Measurements from ENCODE around the gene IGLL5. TPM values are rescaled to one million over a fixed set of nuclear protein-coding genes. Genes with fewer than 3 reads are reported as not detected.

IGLL5 gene
- total and polyA plus RNA-seq, 8 donors = 2.0 to 53.1 (median 19.8) TPM; not detected in 2

- no peak overlapping the region for H3K4me3 ChIP-seq
- H3K36me3 ChIP-seq = no peaks in the 10 kb centered on the region
- peaks cover 0 to 51% (median 6%) of the 10 kb centered on the region in 3 donors for H3K27me3 ChIP-seq
- no peaks in the 10 kb centered on the region for H3K4me1 ChIP-seq
- peak; percentile 53 to 86 for DNase-seq
- H3K27ac ChIP-seq = no peak overlapping the region
- intact Hi-C loops (cut with DNase I; ENCODE audit: low total_unique reads) = no loop called here
- WGBS, 5 donors = 12 to 21% (median 16%) methylated on average over 3 of the region's 3 CpGs
- TF ChIP-seq CTCF (IDR thresholded peaks at IDR 0.05) = peak in 5 of 7 experiments; percentile 19 to 57 (median 30)
- no peak for TF ChIP-seq EP300 (IDR thresholded peaks at IDR 0.05)
- no peaks in the 10 kb centered on the region for H3K9me3 ChIP-seq
Observed at GRCh38 chr22:22884010-22884887, 3.4 kb upstream of the IGLL5 start.

DNA sequence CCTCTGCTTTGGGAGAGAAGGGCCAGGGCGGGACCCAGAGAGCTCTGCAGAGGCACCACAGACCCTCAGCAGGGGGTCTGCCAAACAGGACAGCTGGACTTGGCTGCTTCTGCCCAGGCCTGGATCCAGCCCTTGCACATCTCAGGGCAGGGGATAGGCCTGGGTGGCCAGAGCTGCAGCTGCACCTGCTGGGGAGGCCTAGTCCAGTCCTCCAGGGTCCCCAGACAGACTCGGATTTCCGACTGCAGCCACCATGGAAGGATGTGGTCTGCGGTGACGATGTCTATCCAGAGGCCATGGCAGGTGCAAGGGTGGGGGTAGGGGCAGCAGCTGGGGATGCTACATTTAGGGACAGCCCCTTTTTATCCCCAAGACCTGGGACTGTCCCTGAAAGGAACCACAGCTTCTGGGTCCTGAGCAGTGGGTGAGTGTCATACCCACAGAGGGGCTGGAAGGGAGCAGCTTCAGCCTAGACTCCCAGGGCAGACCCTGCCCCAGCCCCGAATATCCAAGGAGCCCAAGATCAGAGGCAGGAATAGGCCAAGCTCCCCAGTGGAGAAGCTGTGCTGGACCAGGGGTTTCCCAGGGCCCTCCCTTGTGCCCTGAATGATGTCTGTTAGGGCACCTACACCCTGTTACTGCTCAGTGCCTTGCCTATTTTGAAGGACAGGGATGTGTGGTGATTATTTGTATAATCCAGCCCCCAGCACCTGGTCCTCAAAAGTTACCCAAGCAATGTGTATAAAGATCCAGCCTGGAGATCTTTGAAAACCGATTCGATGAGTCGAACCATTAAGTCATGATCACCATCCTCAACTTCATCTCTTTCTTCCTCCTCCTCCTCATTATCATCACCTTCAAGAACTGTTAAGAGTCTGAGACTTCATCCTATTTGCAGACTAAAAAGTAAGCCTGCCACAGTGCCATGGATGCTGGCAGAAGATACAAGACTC, 2.5 kb upstream of the IGLL5 start:
- TF ChIP-seq CTCF (IDR thresholded peaks at IDR 0.05) (no peak), EP300 (IDR thresholded peaks at IDR 0.05) (no peak), POLR2AphosphoS5 (IDR thresholded peaks at IDR 0.05) (no peak), POLR2A (IDR thresholded peaks at IDR 0.05) (no peak)
- H3K27me3 ChIP-seq = peaks cover 0 to 45% (median 6%) of the 10 kb centered on the region in 3 donors
- no peaks in the 10 kb centered on the region for H3K9me3 ChIP-seq
- DNase-seq = peak in 1 of 2 donors; percentile 36
- no peak overlapping the region for H3K4me3 ChIP-seq
- H3K36me3 ChIP-seq = no peaks in the 10 kb centered on the region
- no peaks in the 10 kb centered on the region for H3K4me1 ChIP-seq
- H3K27ac ChIP-seq = no peak overlapping the region
- 74 to 91% (median 84%) methylated on average over 5 to 9 of the region's 9 CpGs for WGBS, 5 donors
- intact Hi-C loops (cut with DNase I; ENCODE audit: low total_unique reads) = no loop called here

- Histone ChIP-seq H3K9me3 (no peaks in the 10 kb centered on the region), H3K27me3 (peaks cover 0 to 33% (median 6%) of the 10 kb centered on the region in 3 donors), H3K4me3 (no peak overlapping the region), H3K4me1 (no peaks in the 10 kb centered on the region), H3K36me3 (no peaks in the 10 kb centered on the region), H3K27ac (no peak overlapping the region)
- intact Hi-C loops (cut with DNase I; ENCODE audit: low total_unique reads) = no loop called here
- 79 to 93% (median 88%) methylated on average over 4 of the region's 4 CpGs for WGBS, 5 donors
- TF ChIP-seq POLR2A (IDR thresholded peaks at IDR 0.05) (no peak), EP300 (IDR thresholded peaks at IDR 0.05) (no peak), POLR2AphosphoS5 (IDR thresholded peaks at IDR 0.05) (no peak), CTCF (IDR thresholded peaks at IDR 0.05) (no peak)
- DNase-seq = no peak
Observed at GRCh38 chr22:22886546-22886945, 1.1 kb upstream of the IGLL5 start.

Measured in stomach (tissue), 9 donors.